ENCODE measurements around the gene TFCP2L1. TPM values are rescaled to one million over a fixed set of nuclear protein-coding genes. Genes with fewer than 3 reads are reported as not detected.

TFCP2L1 gene
- total and polyA plus RNA-seq, 12 donors: 0.02 to 0.60 (median 0.14) TPM; not detected in 1

GRCh38 chr2:121251497-121251896, 33.5 kb downstream of the TFCP2L1 start:
- no peak for TF ChIP-seq CTCF (IDR thresholded peaks at IDR 0.05)
- WGBS, 2 donors: 72 to 75% methylated on average over 1 of the region's 1 CpG
- no peaks in the 10 kb centered on the region for H3K9me3 ChIP-seq
- H3K4me3 ChIP-seq: no peak overlapping the region
- no peaks in the 10 kb centered on the region for H3K27me3 ChIP-seq
- no peak for ATAC-seq
- no peaks in the 10 kb centered on the region for H3K4me1 ChIP-seq
- H3K36me3 ChIP-seq: no peaks in the 10 kb centered on the region
- no peak for DNase-seq
- intact Hi-C loops (cut with DNase I): no loop called here
- no peak overlapping the region for H3K27ac ChIP-seq

GRCh38 chr2:121248766-121249343, 36.1 kb downstream of the TFCP2L1 start:
- no peaks in the 10 kb centered on the region for H3K9me3 ChIP-seq
- H3K4me3 ChIP-seq: no peak overlapping the region
- no peaks in the 10 kb centered on the region for H3K4me1 ChIP-seq
- ATAC-seq (no peak), DNase-seq (no peak)
- no peak for TF ChIP-seq CTCF (IDR thresholded peaks at IDR 0.05)
- no peaks in the 10 kb centered on the region for H3K36me3 ChIP-seq
- no peak overlapping the region for H3K27ac ChIP-seq
- intact Hi-C loops (cut with DNase I): no loop called here
- H3K27me3 ChIP-seq: no peaks in the 10 kb centered on the region
- 82 to 88% methylated on average over 17 to 18 of the region's 18 CpGs for WGBS, 2 donors

- Histone ChIP-seq H3K4me3 (no peak overlapping the region), H3K27me3 (no peaks in the 10 kb centered on the region), H3K4me1 (no peaks in the 10 kb centered on the region), H3K9me3 (no peaks in the 10 kb centered on the region), H3K36me3 (no peaks in the 10 kb centered on the region), H3K27ac (no peak overlapping the region)
- WGBS, 2 donors: 86 to 88% methylated on average over 5 of the region's 5 CpGs
- intact Hi-C loops (cut with DNase I): no loop called here
- ATAC-seq: no peak
- no peak for DNase-seq
- no peak for TF ChIP-seq CTCF (IDR thresholded peaks at IDR 0.05)
Observed at GRCh38 chr2:121247971-121248370, 37.0 kb downstream of the TFCP2L1 start.

GRCh38 chr2:121247534-121247933, 37.5 kb downstream of the TFCP2L1 start:
- H3K4me3 ChIP-seq: no peak overlapping the region
- no peak for TF ChIP-seq CTCF (IDR thresholded peaks at IDR 0.05)
- intact Hi-C loops (cut with DNase I): no loop called here

More at GRCh38 chr2:121247534-121247933, 37.5 kb downstream of the TFCP2L1 start:
- no peaks in the 10 kb centered on the region for H3K27me3 ChIP-seq
- H3K9me3 ChIP-seq: no peaks in the 10 kb centered on the region
- no peak overlapping the region for H3K27ac ChIP-seq
- no peaks in the 10 kb centered on the region for H3K4me1 ChIP-seq
- DNase-seq (no peak), ATAC-seq (no peak)
- no peaks in the 10 kb centered on the region for H3K36me3 ChIP-seq
- WGBS, 2 donors: 81 to 85% methylated on average over 4 of the region's 4 CpGs
